ENCODE measurements around the gene ZDHHC11. TPM values are rescaled to one million over a fixed set of nuclear protein-coding genes. Genes with fewer than 3 reads are reported as not detected.
A peak's percentile ranks its signal among the peaks of the same experiment; 100 is the strongest.

The ZDHHC11 gene
- total RNA-seq, 1 donor from 2014 or later = 27.5 TPM

DNA sequence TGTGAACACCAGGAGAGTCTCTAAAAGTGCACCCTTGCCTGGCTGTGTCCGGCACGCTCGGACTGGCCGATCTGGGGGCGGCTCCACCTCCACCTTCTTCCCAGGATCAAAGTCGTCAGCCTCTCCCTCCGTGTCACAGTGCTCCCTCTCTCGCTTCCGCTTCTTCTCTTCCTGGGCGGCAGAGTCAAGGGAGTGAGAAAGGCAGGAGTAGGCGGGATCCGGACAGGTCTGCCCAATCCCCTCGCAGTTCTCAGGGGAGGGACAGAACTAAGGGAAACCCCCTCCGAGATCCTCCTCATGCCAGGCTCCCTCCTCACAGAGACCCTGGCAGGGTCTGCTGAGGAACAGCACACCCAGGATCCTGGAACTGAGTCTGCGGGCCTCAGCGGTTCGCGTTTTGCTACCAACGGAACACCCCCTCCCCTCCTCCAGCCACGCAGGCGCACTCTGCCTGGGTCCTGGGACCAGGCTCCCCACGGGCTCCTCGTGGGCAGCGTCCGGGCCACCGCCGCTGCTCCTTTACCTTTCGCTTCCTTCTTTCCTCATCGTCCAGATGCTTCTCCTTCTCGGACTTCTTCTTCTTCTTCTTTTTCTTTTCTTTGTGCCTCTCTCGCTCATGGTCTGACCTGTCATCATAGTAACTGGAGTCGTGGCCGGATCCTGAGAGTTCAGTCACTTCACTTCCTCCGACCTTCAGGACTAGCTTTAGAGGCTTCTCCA, 40.5 kb upstream of the ZDHHC11 start:
- Mint-ChIP-seq H3K36me3 (peaks cover 7% of the 10 kb centered on the region), H3K27ac (peak overlapping the region; percentile 92), H3K4me1 (ENCODE audit: unreplicated experiment) (peaks cover 14% of the 10 kb centered on the region)

DNA sequence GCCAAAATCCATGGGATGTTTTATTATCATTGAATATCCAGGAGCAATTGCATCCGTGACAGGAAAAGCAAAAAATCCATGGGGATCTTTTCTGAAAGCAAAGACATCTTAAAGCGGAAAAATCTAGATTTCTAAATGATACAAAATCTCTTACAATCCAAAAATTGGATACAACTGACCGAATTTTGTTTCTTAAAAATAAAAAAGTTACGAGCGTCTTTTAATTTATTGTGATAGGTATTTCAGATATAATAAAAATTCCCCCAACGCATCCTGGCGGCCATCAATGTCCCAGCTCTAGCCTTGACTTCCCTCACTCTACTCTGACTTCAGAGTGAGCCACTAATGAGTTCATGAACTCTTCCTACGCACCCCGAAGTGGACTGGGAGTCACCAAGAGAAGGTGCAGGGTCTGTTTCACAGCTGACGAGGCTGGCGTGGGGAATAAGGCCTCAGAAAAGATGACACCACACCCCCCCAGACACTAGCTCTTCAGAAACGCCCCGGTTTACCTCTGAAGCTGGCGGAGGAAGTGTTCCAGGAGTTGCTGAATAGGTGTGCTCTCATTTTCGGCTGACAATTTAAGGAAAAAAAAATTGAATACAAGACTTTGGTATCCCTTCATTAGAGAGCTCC, 38.4 kb upstream of the ZDHHC11 start:
- TF ChIP-seq, protein P1, sequence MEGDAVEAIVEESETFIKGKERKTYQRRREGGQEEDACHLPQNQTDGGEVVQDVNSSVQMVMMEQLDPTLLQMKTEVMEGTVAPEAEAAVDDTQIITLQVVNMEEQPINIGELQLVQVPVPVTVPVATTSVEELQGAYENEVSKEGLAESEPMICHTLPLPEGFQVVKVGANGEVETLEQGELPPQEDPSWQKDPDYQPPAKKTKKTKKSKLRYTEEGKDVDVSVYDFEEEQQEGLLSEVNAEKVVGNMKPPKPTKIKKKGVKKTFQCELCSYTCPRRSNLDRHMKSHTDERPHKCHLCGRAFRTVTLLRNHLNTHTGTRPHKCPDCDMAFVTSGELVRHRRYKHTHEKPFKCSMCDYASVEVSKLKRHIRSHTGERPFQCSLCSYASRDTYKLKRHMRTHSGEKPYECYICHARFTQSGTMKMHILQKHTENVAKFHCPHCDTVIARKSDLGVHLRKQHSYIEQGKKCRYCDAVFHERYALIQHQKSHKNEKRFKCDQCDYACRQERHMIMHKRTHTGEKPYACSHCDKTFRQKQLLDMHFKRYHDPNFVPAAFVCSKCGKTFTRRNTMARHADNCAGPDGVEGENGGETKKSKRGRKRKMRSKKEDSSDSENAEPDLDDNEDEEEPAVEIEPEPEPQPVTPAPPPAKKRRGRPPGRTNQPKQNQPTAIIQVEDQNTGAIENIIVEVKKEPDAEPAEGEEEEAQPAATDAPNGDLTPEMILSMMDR (conservative IDR thresholded peaks at IDR 0.05) = no peak
- no peak for DNase-seq (ENCODE audit: extremely low spot score, unreplicated experiment)
- no peak overlapping the region for H3K4me3 Mint-ChIP-seq
- H3K27ac Mint-ChIP-seq = no peak overlapping the region
- H3K4me1 Mint-ChIP-seq (ENCODE audit: unreplicated experiment) = peaks cover 14% of the 10 kb centered on the region
- no peaks in the 10 kb centered on the region for H3K9me3 Mint-ChIP-seq
- no peaks in the 10 kb centered on the region for H3K27me3 Mint-ChIP-seq
- H3K36me3 Mint-ChIP-seq = peaks cover 9% of the 10 kb centered on the region

More for the DNA sequence above, 40.5 kb upstream of the ZDHHC11 start:
- TF ChIP-seq, protein P1 (conservative IDR thresholded peaks at IDR 0.05) = no peak
- Mint-ChIP-seq H3K9me3 (no peaks in the 10 kb centered on the region), H3K4me3 (peak overlapping the region; percentile 93), H3K27me3 (no peaks in the 10 kb centered on the region)
- no peak for DNase-seq (ENCODE audit: extremely low spot score, unreplicated experiment)

DNA sequence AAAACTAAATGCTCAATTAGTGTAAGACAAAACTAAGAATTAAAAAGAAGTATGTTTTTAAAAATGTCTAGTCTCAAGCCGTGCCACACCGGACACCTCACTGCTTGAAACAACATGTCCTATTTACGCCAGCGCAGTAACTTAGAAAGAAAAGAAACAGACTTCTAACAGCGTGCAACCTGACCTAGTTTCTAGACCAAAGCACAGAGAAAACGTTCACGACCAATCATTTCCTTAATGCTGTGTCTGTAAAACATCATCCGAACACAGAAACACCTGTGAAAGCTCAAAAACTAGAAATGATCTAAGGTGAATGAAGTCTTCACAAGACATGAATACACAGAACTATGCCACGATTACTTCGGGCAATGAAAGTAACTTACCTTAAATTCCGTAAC, 37.9 kb upstream of the ZDHHC11 start:
- no peaks in the 10 kb centered on the region for H3K9me3 Mint-ChIP-seq
- no peak for DNase-seq (ENCODE audit: extremely low spot score, unreplicated experiment)
- H3K27ac Mint-ChIP-seq = no peak overlapping the region
- H3K4me1 Mint-ChIP-seq (ENCODE audit: unreplicated experiment) = peaks cover 9% of the 10 kb centered on the region
- no peaks in the 10 kb centered on the region for H3K27me3 Mint-ChIP-seq
- TF ChIP-seq, protein P1 (conservative IDR thresholded peaks at IDR 0.05) = no peak
- H3K36me3 Mint-ChIP-seq = peaks cover 9% of the 10 kb centered on the region
- H3K4me3 Mint-ChIP-seq = no peak overlapping the region

DNA sequence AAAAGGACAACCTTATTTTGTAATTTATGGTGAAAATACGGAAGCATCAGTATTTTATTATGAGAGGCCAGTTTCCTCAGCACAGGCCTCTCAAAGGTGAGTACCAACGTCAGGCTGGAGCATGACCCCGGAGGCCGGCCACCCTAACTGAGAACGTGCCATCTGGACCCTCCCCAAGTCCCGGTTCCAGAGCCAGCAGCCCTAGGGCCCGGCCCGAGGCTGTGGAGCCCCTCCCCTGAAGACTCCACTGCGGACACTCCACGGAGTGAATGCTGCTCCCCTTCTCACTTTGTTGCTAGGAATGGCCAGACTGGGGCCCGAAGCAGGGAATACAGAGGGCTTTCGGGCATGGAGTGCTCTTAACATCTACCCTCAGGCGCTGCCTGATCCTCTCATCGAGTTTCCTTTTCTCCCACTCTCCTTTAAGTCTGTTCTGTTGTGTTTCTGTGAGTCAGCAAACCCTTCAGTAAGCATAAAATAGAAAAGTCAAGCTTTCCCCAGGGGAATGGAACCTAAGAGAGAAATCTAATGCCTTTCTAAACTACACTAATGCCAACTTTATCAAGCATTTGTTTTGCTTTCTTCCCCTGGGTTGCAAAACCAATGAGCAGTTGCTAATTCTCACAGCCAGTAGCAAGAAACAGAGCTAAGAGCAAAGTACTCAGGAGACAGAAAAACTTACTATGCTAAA, 37.3 kb upstream of the ZDHHC11 start:
- Mint-ChIP-seq H3K27ac (no peak overlapping the region), H3K4me3 (no peak overlapping the region), H3K4me1 (ENCODE audit: unreplicated experiment) (peaks cover 5% of the 10 kb centered on the region), H3K36me3 (peaks cover 13% of the 10 kb centered on the region), H3K9me3 (no peaks in the 10 kb centered on the region), H3K27me3 (no peaks in the 10 kb centered on the region)
- DNase-seq (ENCODE audit: extremely low spot score, unreplicated experiment) = no peak
- TF ChIP-seq, protein P1 (conservative IDR thresholded peaks at IDR 0.05) = no peak

DNA sequence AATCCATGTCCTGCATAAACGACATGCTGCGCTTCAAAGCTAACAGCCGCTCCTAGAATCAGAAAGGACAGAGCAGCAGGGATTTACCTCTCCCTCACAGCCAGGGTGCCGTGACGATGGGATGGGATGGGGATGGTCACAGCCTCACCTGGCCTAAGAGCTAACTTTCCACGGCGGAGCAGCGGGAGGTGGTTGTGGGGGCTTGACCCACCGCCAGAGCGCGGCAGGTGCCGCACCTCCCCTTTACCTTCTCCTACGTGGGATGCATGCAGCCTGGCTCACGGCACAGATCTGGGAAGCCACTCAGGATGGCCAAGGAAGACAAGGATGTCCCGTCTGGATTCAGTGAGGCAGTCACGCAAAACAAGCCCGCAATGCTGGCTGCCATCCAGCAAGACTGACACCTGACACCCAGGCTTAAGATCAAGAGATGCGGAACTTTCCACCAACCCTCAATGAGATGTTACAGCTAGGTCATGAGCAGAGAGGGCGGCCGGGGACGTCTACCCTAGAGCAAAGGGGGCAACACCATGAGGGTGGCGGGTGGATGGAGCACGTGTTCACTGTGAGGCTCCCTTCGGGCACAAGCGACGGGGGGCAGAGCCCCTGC, 36.0 kb upstream of the ZDHHC11 start:
- Mint-ChIP-seq H3K9me3 (no peaks in the 10 kb centered on the region), H3K36me3 (peaks cover 25% of the 10 kb centered on the region)

More for the DNA sequence above, 36.0 kb upstream of the ZDHHC11 start:
- TF ChIP-seq, protein P1 (conservative IDR thresholded peaks at IDR 0.05) = no peak
- Mint-ChIP-seq H3K4me3 (no peak overlapping the region), H3K27me3 (no peaks in the 10 kb centered on the region), H3K4me1 (ENCODE audit: unreplicated experiment) (peaks cover 5% of the 10 kb centered on the region), H3K27ac (no peak overlapping the region)
- no peak for DNase-seq (ENCODE audit: extremely low spot score, unreplicated experiment)

Measured in type B pancreatic cell (in vitro differentiated cells).